NCI-H446 treated with DMSO at 0.1 percent for 48 hours (cell line): ENCODE measurements around the gene LLCFC1.

Experiments
- DNase-seq: peaks from one replicate; lab custom pipeline; 2025; lab: John Stamatoyannopoulos, UW

LLCFC1 gene

GRCh38 chr7:142939226-142939910, at the start of gene LLCFC1:
TSS of gene LLCFC1 (plus strand) at chr7:142939484. CDS start at chr7:142939622, 138 bp downstream.
- DNase-seq, result no peak

- no peak for DNase-seq
Observed at GRCh38 chr7:142889816-142890215, 49.5 kb upstream of the LLCFC1 start.

- DNase-seq, result no peak
Observed at GRCh38 chr7:142890874-142891485, 48.3 kb upstream of the LLCFC1 start.

- no peak for DNase-seq
Observed at GRCh38 chr7:142891490-142892082, 47.7 kb upstream of the LLCFC1 start.

GRCh38 chr7:142892951-142893350, 46.3 kb upstream of the LLCFC1 start:
- DNase-seq, result no peak

- no peak for DNase-seq
Observed at GRCh38 chr7:142894112-142894984, 44.9 kb upstream of the LLCFC1 start.

GRCh38 chr7:142894985-142895593, 44.2 kb upstream of the LLCFC1 start:
- no peak for DNase-seq

GRCh38 chr7:142896151-142896550, 43.1 kb upstream of the LLCFC1 start:
- no peak for DNase-seq

GRCh38 chr7:142896741-142897379, 42.4 kb upstream of the LLCFC1 start:
- no peak for DNase-seq

GRCh38 chr7:142897691-142898090, 41.6 kb upstream of the LLCFC1 start:
- DNase-seq, result no peak

GRCh38 chr7:142898377-142899170, 40.7 kb upstream of the LLCFC1 start:
- no peak for DNase-seq

GRCh38 chr7:142899661-142900060, 39.6 kb upstream of the LLCFC1 start:
- DNase-seq, result no peak

GRCh38 chr7:142901426-142902259, 37.6 kb upstream of the LLCFC1 start:
- DNase-seq, result no peak

GRCh38 chr7:142904128-142904527, 35.2 kb upstream of the LLCFC1 start:
- DNase-seq, result no peak

- no peak for DNase-seq
Observed at GRCh38 chr7:142905759-142906158, 33.5 kb upstream of the LLCFC1 start.

- DNase-seq, result no peak
Observed at GRCh38 chr7:142906643-142907042, 32.6 kb upstream of the LLCFC1 start.

- no peak for DNase-seq
Observed at GRCh38 chr7:142908290-142908689, 31.0 kb upstream of the LLCFC1 start.

GRCh38 chr7:142908921-142909890, 30.1 kb upstream of the LLCFC1 start:
- DNase-seq, result no peak

- no peak for DNase-seq
Observed at GRCh38 chr7:142910031-142910433, 29.3 kb upstream of the LLCFC1 start.
